ENCODE data around the gene PAX8. TPM values are rescaled to one million over a fixed set of nuclear protein-coding genes. Genes with fewer than 3 reads are reported as not detected.
"Not testable (repeated sequence)": the region's sequence is repeated elsewhere in the genome, so short reads cannot be mapped to it uniquely, and the experiment has no call there.

Gene PAX8
- total RNA-seq, 1 experiment from 2014 or later: 1.5 TPM

DNA sequence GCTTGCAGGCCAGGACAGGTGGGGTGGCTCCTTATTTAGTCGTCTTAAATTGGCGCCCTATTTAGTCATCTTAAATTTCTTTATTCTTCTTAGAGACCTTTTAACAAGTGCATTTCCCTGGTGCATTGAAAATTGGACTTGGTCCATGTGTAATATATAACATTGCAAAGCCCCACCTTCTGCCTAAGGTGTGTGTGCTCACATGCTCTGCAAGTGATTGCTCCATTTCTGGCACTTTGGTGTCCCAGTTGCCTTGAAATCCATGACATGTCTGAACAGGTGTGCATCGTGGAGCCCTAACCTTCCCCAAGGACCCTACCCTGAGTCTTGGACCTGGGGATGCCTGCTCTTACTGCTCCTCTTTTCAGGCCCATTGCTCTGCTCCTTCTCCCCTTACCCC, 35.5 kb upstream of the PAX8 start:
- not testable (repeated sequence) for H3K9ac ChIP-seq (ENCODE audit: low read length); H3K9me2 ChIP-seq (replicated peaks; ENCODE audit: insufficient read depth, low read length); H3K79me2 ChIP-seq (ENCODE audit: low read length); H3K36me3 ChIP-seq (ENCODE audit: insufficient read depth, low read length); H2AFZ ChIP-seq (ENCODE audit: low read length); H3K4me1 ChIP-seq (ENCODE audit: low read length); H3K4me3 ChIP-seq (ENCODE audit: low read length); H4K20me1 ChIP-seq (ENCODE audit: insufficient read depth, low read depth, low read length); H3K27ac ChIP-seq (ENCODE audit: low read length); H3K4me2 ChIP-seq (ENCODE audit: low read depth, low read length, poor library complexity, severe bottlenecking); H3K9me3 ChIP-seq (ENCODE audit: low read length); DNase-seq; H3K27me3 ChIP-seq (ENCODE audit: low read length)

DNA sequence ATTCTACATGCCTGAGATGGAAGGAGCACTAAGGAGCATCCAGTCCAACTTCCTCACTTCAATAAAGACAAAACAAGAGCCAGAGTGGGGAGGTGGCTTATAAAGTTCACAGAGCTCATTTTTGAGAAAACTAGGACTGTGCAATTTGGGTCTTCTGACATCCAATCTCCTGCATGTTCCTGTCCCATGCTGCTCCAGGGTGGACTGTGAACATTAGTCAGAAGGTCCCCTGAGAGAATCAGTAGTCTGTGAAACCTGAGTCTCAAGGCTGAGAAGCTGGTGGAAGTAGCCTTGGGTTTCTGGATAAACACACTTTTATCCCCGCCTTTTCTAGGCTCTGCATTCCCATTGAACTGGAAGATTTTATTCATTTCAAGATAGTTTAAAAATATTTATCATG, 33.1 kb upstream of the PAX8 start:
- not testable (repeated sequence) for H3K4me3 ChIP-seq (ENCODE audit: low read length); H3K4me1 ChIP-seq (ENCODE audit: low read length); H3K9me3 ChIP-seq (ENCODE audit: low read length); H3K36me3 ChIP-seq (ENCODE audit: insufficient read depth, low read length); H3K9me2 ChIP-seq (replicated peaks; ENCODE audit: insufficient read depth, low read length); H2AFZ ChIP-seq (ENCODE audit: low read length); H3K27me3 ChIP-seq (ENCODE audit: low read length); H3K79me2 ChIP-seq (ENCODE audit: low read length); H4K20me1 ChIP-seq (ENCODE audit: insufficient read depth, low read depth, low read length); H3K27ac ChIP-seq (ENCODE audit: low read length); DNase-seq; H3K9ac ChIP-seq (ENCODE audit: low read length); H3K4me2 ChIP-seq (ENCODE audit: low read depth, low read length, poor library complexity, severe bottlenecking)

DNA sequence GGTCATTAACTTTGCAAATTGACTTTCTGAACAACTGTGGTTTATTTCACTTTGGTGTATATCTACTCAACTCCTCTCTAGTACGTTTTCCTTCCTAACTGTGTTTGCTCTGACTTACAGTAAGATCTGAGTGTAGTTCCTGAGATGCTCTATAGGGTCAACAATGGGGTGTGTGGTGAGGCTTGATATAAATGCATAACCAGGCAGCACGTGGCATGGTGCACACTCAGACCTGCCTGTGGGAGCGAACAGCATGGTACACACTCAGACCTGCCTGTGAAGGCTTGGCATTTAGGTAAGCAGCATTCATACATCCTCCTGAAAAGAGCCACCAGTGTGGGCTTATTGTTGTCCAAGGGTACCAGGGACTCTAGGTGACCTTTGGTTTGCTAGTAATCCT, 32.5 kb upstream of the PAX8 start:
- not testable (repeated sequence) for H3K27ac ChIP-seq (ENCODE audit: low read length); H3K9me3 ChIP-seq (ENCODE audit: low read length); H3K4me1 ChIP-seq (ENCODE audit: low read length); H3K79me2 ChIP-seq (ENCODE audit: low read length); H3K27me3 ChIP-seq (ENCODE audit: low read length); H3K9ac ChIP-seq (ENCODE audit: low read length); H4K20me1 ChIP-seq (ENCODE audit: insufficient read depth, low read depth, low read length); H3K4me2 ChIP-seq (ENCODE audit: low read depth, low read length, poor library complexity, severe bottlenecking); H3K36me3 ChIP-seq (ENCODE audit: insufficient read depth, low read length); H3K9me2 ChIP-seq (replicated peaks; ENCODE audit: insufficient read depth, low read length); H3K4me3 ChIP-seq (ENCODE audit: low read length); H2AFZ ChIP-seq (ENCODE audit: low read length)
- DNase-seq: peak; percentile 49

DNA sequence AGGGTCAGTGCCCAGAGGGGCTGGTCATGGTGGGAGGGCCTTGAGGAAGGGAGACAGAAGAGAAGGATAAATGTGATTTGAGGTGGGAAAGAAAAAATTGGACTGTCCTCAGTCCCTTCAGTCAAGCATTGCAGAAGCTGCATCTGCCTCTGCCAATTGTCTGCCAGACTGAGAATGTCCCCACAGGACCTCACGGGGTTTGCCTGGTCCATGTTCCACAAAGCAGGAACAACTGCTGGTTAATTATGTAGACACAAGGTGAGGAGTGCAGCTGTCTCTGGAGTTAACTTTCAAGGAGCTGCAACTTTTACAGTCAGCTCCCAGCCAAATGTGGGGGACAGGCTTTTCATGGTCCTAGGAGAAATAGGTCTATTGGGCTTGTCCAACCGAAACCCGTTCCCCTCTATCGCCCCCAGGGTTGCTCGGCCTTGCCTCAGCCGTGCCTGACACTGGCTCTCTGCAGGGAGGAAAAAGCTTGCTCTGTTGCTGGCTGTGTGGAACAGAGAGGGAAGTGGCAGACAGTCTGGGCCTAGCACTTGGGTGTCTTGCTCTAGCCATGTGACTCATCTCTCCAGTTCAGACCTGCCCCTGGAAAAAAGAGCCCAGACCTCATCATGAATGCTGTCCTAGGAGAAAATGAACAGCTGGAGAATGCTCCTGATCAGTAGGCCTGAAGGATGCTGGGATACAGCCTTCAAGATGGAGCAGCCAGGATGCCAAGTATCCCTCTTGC, 31.1 kb upstream of the PAX8 start:
- Histone ChIP-seq H3K79me2 (ENCODE audit: low read length) (no peaks in the 10 kb centered on the region), H2AFZ (ENCODE audit: low read length) (no peak overlapping the region), H3K4me2 (ENCODE audit: low read depth, low read length, poor library complexity, severe bottlenecking) (no peak overlapping the region), H3K27ac (ENCODE audit: low read length) (no peak overlapping the region), H3K27me3 (ENCODE audit: low read length) (no peaks in the 10 kb centered on the region), H3K9me3 (ENCODE audit: low read length) (no peaks in the 10 kb centered on the region), H3K36me3 (ENCODE audit: insufficient read depth, low read length) (no peaks in the 10 kb centered on the region), H4K20me1 (ENCODE audit: insufficient read depth, low read depth, low read length) (no peaks in the 10 kb centered on the region), H3K4me1 (ENCODE audit: low read length) (no peaks in the 10 kb centered on the region), H3K9me2 (replicated peaks; ENCODE audit: insufficient read depth, low read length) (no peaks in the 10 kb centered on the region), H3K9ac (ENCODE audit: low read length) (no peak overlapping the region), H3K4me3 (ENCODE audit: low read length) (no peak overlapping the region)
- no peak for DNase-seq

DNA sequence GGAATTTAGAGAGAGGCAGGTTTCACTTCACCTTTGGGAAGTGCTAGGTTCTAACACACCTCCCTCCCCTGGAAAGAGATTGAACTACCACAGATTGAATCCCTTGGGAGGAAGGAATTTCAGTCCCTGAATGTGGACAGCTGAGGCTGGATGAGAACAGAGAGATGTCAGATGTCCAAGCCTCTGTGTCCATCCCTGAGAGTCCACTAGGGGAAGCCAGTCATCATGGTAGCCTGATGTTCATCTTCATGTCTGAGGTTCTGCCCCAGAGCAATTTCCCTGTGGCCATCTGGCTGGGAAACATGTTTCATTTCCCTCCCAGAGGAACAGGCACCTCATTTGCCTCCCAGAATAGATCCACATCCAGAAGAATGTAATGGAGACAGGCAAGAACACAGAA, 30.1 kb upstream of the PAX8 start:
- H3K4me3 ChIP-seq (ENCODE audit: low read length); H3K27me3 ChIP-seq (ENCODE audit: low read length); H3K9me2 ChIP-seq (replicated peaks; ENCODE audit: insufficient read depth, low read length); H3K27ac ChIP-seq (ENCODE audit: low read length); DNase-seq; H3K4me2 ChIP-seq (ENCODE audit: low read depth, low read length, poor library complexity, severe bottlenecking); H3K9me3 ChIP-seq (ENCODE audit: low read length); H3K9ac ChIP-seq (ENCODE audit: low read length); H3K79me2 ChIP-seq (ENCODE audit: low read length); H4K20me1 ChIP-seq (ENCODE audit: insufficient read depth, low read depth, low read length); H3K4me1 ChIP-seq (ENCODE audit: low read length); H3K36me3 ChIP-seq (ENCODE audit: insufficient read depth, low read length); H2AFZ ChIP-seq (ENCODE audit: low read length): not testable (repeated sequence)

DNA sequence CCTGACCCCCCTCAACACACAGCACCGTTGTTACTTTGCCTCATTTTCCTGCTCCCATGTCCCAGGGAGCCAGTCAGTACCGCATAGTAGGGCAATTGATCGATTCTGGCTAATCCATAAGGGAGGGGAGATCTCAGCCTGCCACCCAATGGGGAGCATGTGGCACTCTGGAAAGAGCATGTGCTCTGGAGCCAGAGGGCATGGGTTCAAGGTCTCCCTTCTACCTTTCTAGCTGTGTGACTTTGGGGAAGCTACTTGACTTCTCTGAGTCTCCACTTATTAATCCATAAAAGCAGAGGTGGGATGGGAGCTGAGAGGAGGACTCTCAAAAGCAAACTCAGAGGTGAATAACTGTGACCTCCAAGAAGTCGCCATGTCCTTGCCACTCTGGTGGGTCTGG, 27.5 kb upstream of the PAX8 start:
- H3K4me2 ChIP-seq (ENCODE audit: low read depth, low read length, poor library complexity, severe bottlenecking); H3K27me3 ChIP-seq (ENCODE audit: low read length); H3K36me3 ChIP-seq (ENCODE audit: insufficient read depth, low read length); DNase-seq; H3K79me2 ChIP-seq (ENCODE audit: low read length); H3K9me3 ChIP-seq (ENCODE audit: low read length); H3K9me2 ChIP-seq (replicated peaks; ENCODE audit: insufficient read depth, low read length); H3K4me1 ChIP-seq (ENCODE audit: low read length); H3K4me3 ChIP-seq (ENCODE audit: low read length); H2AFZ ChIP-seq (ENCODE audit: low read length); H4K20me1 ChIP-seq (ENCODE audit: insufficient read depth, low read depth, low read length); H3K9ac ChIP-seq (ENCODE audit: low read length); H3K27ac ChIP-seq (ENCODE audit: low read length): not testable (repeated sequence)

DNA sequence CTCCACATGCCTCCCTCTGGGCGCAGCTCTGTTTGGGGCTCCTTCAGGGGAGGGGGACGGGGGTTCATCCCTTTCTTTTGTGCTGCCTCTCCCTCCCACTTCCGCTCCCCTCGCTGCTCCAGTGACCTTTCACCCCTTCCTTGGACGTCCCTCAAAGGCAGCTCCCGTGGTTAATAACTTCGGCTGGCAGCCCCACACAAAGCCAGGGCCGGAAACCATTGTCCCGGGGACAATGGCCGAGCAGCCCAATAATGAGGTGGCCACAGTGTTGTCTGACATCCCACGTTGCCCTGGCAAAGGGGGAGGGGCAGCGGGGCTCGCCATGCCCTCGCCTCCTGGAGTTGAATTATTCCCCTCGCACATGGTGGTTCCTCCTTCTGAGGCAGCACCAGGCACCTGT, 27.0 kb upstream of the PAX8 start:
- H3K9ac ChIP-seq (ENCODE audit: low read length); H3K79me2 ChIP-seq (ENCODE audit: low read length); H2AFZ ChIP-seq (ENCODE audit: low read length); H3K27ac ChIP-seq (ENCODE audit: low read length); H3K4me3 ChIP-seq (ENCODE audit: low read length); H3K27me3 ChIP-seq (ENCODE audit: low read length); H3K4me1 ChIP-seq (ENCODE audit: low read length); H3K9me3 ChIP-seq (ENCODE audit: low read length); H4K20me1 ChIP-seq (ENCODE audit: insufficient read depth, low read depth, low read length); H3K36me3 ChIP-seq (ENCODE audit: insufficient read depth, low read length); DNase-seq; H3K4me2 ChIP-seq (ENCODE audit: low read depth, low read length, poor library complexity, severe bottlenecking); H3K9me2 ChIP-seq (replicated peaks; ENCODE audit: insufficient read depth, low read length): not testable (repeated sequence)

DNA sequence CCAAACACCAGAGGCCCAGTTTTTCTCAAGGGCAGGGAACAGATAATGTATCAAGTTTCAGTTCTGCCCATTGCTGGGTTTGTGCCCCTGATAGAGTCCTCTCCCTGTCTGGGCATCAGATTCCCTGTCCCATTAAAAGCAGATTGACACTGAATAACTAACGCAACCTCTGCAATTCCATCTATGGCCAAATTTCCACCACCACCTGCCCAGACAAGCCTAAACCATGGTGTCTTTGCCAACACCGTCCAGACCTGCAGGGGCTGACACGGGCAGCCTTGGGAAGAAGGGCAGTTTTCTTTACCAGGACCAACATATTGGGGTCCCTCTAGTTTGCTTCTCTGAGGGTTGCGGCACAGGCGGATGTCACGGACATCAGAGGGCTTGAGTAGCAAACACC, 26.4 kb upstream of the PAX8 start:
- no peak overlapping the region for H3K4me3 ChIP-seq (ENCODE audit: low read length)
- no peaks in the 10 kb centered on the region for H3K9me3 ChIP-seq (ENCODE audit: low read length)
- H3K9me2 ChIP-seq (replicated peaks; ENCODE audit: insufficient read depth, low read length): no peaks in the 10 kb centered on the region
- no peaks in the 10 kb centered on the region for H3K27me3 ChIP-seq (ENCODE audit: low read length)
- H3K27ac ChIP-seq (ENCODE audit: low read length): no peak overlapping the region
- H3K79me2 ChIP-seq (ENCODE audit: low read length): no peaks in the 10 kb centered on the region
- H3K4me2 ChIP-seq (ENCODE audit: low read depth, low read length, poor library complexity, severe bottlenecking): no peak overlapping the region
- no peaks in the 10 kb centered on the region for H3K36me3 ChIP-seq (ENCODE audit: insufficient read depth, low read length)
- no peak overlapping the region for H3K9ac ChIP-seq (ENCODE audit: low read length)
- DNase-seq: no peak
- no peaks in the 10 kb centered on the region for H4K20me1 ChIP-seq (ENCODE audit: insufficient read depth, low read depth, low read length)
- H2AFZ ChIP-seq (ENCODE audit: low read length): no peak overlapping the region
- no peaks in the 10 kb centered on the region for H3K4me1 ChIP-seq (ENCODE audit: low read length)

DNA sequence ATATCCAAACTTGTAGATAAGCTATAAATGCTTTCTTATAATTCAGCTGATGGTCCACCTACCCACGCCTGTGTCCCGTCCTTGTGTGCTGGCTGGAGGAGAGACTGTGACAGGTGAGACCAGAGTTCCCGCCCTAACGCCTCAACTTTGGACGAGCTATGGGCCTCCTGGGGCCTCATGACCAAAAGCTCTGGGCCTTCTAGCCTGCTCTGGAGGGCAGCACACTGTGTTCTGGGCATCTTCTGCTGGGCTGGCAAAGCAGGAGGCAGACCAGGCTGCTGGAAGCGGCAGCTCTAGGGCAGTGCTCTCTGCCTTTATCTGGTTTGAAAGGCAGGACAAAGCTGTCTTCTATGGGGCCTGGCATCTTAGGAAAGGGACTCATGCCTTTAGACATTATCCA, 26.0 kb upstream of the PAX8 start:
- no peaks in the 10 kb centered on the region for H3K4me1 ChIP-seq (ENCODE audit: low read length)
- no peaks in the 10 kb centered on the region for H3K36me3 ChIP-seq (ENCODE audit: insufficient read depth, low read length)
- no peak overlapping the region for H3K4me2 ChIP-seq (ENCODE audit: low read depth, low read length, poor library complexity, severe bottlenecking)
- H3K9me2 ChIP-seq (replicated peaks; ENCODE audit: insufficient read depth, low read length): no peaks in the 10 kb centered on the region
- no peaks in the 10 kb centered on the region for H3K27me3 ChIP-seq (ENCODE audit: low read length)
- H3K9me3 ChIP-seq (ENCODE audit: low read length): no peaks in the 10 kb centered on the region
- H2AFZ ChIP-seq (ENCODE audit: low read length): no peak overlapping the region
- H3K27ac ChIP-seq (ENCODE audit: low read length): no peak overlapping the region
- no peak overlapping the region for H3K9ac ChIP-seq (ENCODE audit: low read length)
- H3K79me2 ChIP-seq (ENCODE audit: low read length): no peaks in the 10 kb centered on the region
- H4K20me1 ChIP-seq (ENCODE audit: insufficient read depth, low read depth, low read length): no peaks in the 10 kb centered on the region
- no peak overlapping the region for H3K4me3 ChIP-seq (ENCODE audit: low read length)
- DNase-seq: no peak
